HCT116 (cell line): ENCODE data around the gene INSIG2. TPM values are rescaled to one million over a fixed set of nuclear protein-coding genes. Genes with fewer than 3 reads are reported as not detected.

Source experiments
- ATAC-seq: fragments of 200-7000 bp; cut with Tn5 transposase; 2 replicates; pipeline ENCODE4 v1.9.1; 2020; ENCODE audit warnings: mild to moderate bottlenecking, moderate library complexity
- BruUV-seq: library from RNA; stranded (reverse); fragments of 400-500 nt; replicated peaks from 2 replicates; lab custom pipeline; 2021; lab: Mats Ljungman, UMichigan
- CTCF ChIA-PET: fragments of 300-600 bp; sonication (Branson Sonifier 250); formaldehyde crosslinking; loops from one replicate; lab custom pipeline; 2021; ENCODE audit warnings: antibody characterized with exemption; lab: Charles Lee
- POLR2A ChIA-PET: fragments of 300-600, 350-600 bp; sonication (Branson Sonifier 250); formaldehyde crosslinking; loops from one replicate; lab custom pipeline; 2021; ENCODE audit warnings: antibody characterized with exemption; lab: Charles Lee
- RAD21 ChIA-PET, 2 experiments: fragments of 300-600 bp; sonication (Branson Sonifier 250); formaldehyde crosslinking; loops; one replicate each; lab custom pipeline; 2023; ENCODE audit warnings: low total read pairs in 2 of 2; ENCODE audit not compliant: uncharacterized antibody in 2 of 2, unreplicated experiment in 2 of 2, low non-redundant PET in 1 of 2; lab: Charles Lee
- DNase-seq: peaks from one replicate; pipeline ENCODE4 v3.0.0-alpha.2; 2010; ENCODE audit warnings: low read depth, low spot score
- H2AFZ ChIP-seq: fragments of 200-600 bp; shearing (Covaris generic), sonication (generic); 2 replicates; pipeline ENCODE4 v1.6.1; 2017; ENCODE audit warnings: low read depth, mixed run types, mixed read lengths, antibody characterized with exemption, low read length; ENCODE audit not compliant: poor library complexity, severe bottlenecking
- H3K27ac ChIP-seq: 2 replicates; pipeline ENCODE4 v1.5.1; 2012; ENCODE audit warnings: low read depth, low read length
- H3K27me3 ChIP-seq: fragments of 200-600 bp; sonication (generic); 2 replicates; pipeline ENCODE4 v1.6.1; 2016; ENCODE audit warnings: mixed run types, low read length, mixed read lengths; ENCODE audit not compliant: insufficient read depth
- H3K36me3 ChIP-seq, 2 experiments: fragments of 200-500 bp in 1 of 2; fragments of 200-600 bp in 1 of 2; sonication (Bioruptor generic) in 1 of 2; sonication (generic) in 1 of 2; 2 replicates each; pipeline versions ENCODE4 v1.5.1 to v1.6.1; 2014 to 2016; ENCODE audit warnings: low read length in 2 of 2, inconsistent platforms in 1 of 2, mixed read lengths in 1 of 2, mixed run types in 1 of 2; ENCODE audit not compliant: insufficient read depth in 2 of 2, control insufficient read depth in 1 of 2
- H3K4me1 ChIP-seq, 2 experiments: fragments of 200-600 bp in 1 of 2; sonication (generic) in 1 of 2; 2 replicates each; pipeline versions ENCODE4 v1.5.1 to v1.6.1; 2012 to 2017; ENCODE audit warnings: low read length in 2 of 2, inconsistent platforms in 1 of 2, mild to moderate bottlenecking in 1 of 2, mixed read lengths in 1 of 2, mixed run types in 1 of 2, moderate library complexity in 1 of 2; ENCODE audit not compliant: insufficient read depth in 2 of 2, control insufficient read depth in 1 of 2
- H3K4me2 ChIP-seq: fragments of 200-600 bp; sonication (generic); 2 replicates; pipeline ENCODE4 v1.6.1; 2017; ENCODE audit warnings: mixed run types, low read length, mixed read lengths
- H3K4me3 ChIP-seq, 2 experiments: fragments of 200-600 bp in 1 of 2; sonication (generic) in 1 of 2; replicated peaks in 1 of 2; 2 replicates each; pipeline ENCODE4 v1.5.1; 2011 to 2016; ENCODE audit warnings: low read length in 2 of 2, control low read depth in 1 of 2, low read depth in 1 of 2, mild to moderate bottlenecking in 1 of 2, mixed read lengths in 1 of 2, mixed run types in 1 of 2
- H3K79me2 ChIP-seq: fragments of 200-600 bp; sonication (generic); 2 replicates; pipeline ENCODE4 v1.6.1; 2017; ENCODE audit warnings: mild to moderate bottlenecking, mixed run types, low read length, moderate library complexity, mixed read lengths; ENCODE audit not compliant: insufficient read depth
- H3K9ac ChIP-seq: fragments of 200-600 bp; sonication (generic); 2 replicates; pipeline ENCODE4 v1.6.1; 2016; ENCODE audit warnings: low read length, mixed read lengths
- H3K9me2 ChIP-seq: fragments of 200-600 bp; sonication (generic), shearing (Covaris generic); 2 replicates; pipeline ENCODE4 v1.6.1; 2017; ENCODE audit warnings: mixed run types, mild to moderate bottlenecking, moderate library complexity; ENCODE audit not compliant: insufficient read depth
- H3K9me3 ChIP-seq, 2 experiments: fragments of 200-500 bp in 1 of 2; fragments of 200-600 bp in 1 of 2; sonication (Bioruptor generic) in 1 of 2; sonication (generic) in 1 of 2; 2 replicates each; pipeline ENCODE4 v1.6.1; 2014 to 2017; ENCODE audit warnings: low read length in 2 of 2, mixed read lengths in 2 of 2, inconsistent platforms in 1 of 2, low read depth in 1 of 2, mild to moderate bottlenecking in 1 of 2, mixed run types in 1 of 2, moderate library complexity in 1 of 2; ENCODE audit not compliant: control insufficient read depth in 1 of 2, insufficient read depth in 1 of 2
- H4K20me1 ChIP-seq: fragments of 200-600 bp; sonication (generic), shearing (Covaris generic); 2 replicates; pipeline ENCODE4 v1.6.1; 2017; ENCODE audit warnings: mixed run types, mild to moderate bottlenecking, moderate library complexity; ENCODE audit not compliant: insufficient read depth
- CEBPB ChIP-seq: IDR thresholded peaks from 2 replicates; pipeline ENCODE4 v1.6.1; 2012; ENCODE audit warnings: low read depth
- CTCF ChIP-seq, 3 experiments: fragments of 200-600 bp in 1 of 3; sonication (generic) in 1 of 3; IDR thresholded peaks in 2 of 3; conservative IDR thresholded peaks in 1 of 3; 2 replicates each; pipeline ENCODE4 v1.5.1; 2012 to 2017; ENCODE audit warnings: low read depth in 2 of 3, low read length in 2 of 3, antibody characterized with exemption in 1 of 3, borderline replicate concordance in 1 of 3, control low read depth in 1 of 3, mild to moderate bottlenecking in 1 of 3, mixed read lengths in 1 of 3, mixed run types in 1 of 3, moderate library complexity in 1 of 3; ENCODE audit not compliant: insufficient read depth in 1 of 3
- EGR1 ChIP-seq: IDR thresholded peaks from 2 replicates; pipeline ENCODE4 v1.6.1; 2012; ENCODE audit warnings: low read depth
- ELF1 ChIP-seq: IDR thresholded peaks from 2 replicates; pipeline ENCODE4 v1.6.1; 2012; ENCODE audit warnings: low read depth, borderline replicate concordance
- EZH2 ChIP-seq: fragments of 200-600 bp; sonication (generic); IDR thresholded peaks from 2 replicates; pipeline ENCODE4 v1.6.1; 2017; ENCODE audit warnings: antibody characterized with exemption, mixed run types
- EZH2phosphoT487 ChIP-seq: fragments of 200-600 bp; IDR thresholded peaks from 2 replicates; pipeline ENCODE4 v1.6.1; 2018; ENCODE audit warnings: antibody characterized with exemption, borderline replicate concordance
- JUND ChIP-seq: IDR thresholded peaks from 2 replicates; pipeline ENCODE4 v1.6.1; 2012
- MAX ChIP-seq: IDR thresholded peaks from 2 replicates; pipeline ENCODE4 v1.6.1; 2012
- POLR2A ChIP-seq: IDR thresholded peaks from 2 replicates; pipeline ENCODE4 v1.7.0; 2011; ENCODE audit warnings: borderline replicate concordance; ENCODE audit not compliant: insufficient read depth, insufficient read length; ENCODE audit errors: extremely low read depth
- POLR2AphosphoS5 ChIP-seq: IDR thresholded peaks from 2 replicates; pipeline ENCODE4 v1.6.1; 2011; ENCODE audit warnings: mild to moderate bottlenecking, low read depth, low read length, moderate library complexity
- REST ChIP-seq: IDR thresholded peaks from 2 replicates; pipeline ENCODE4 v1.6.1; 2012; ENCODE audit warnings: low read depth
- SIN3A ChIP-seq: IDR thresholded peaks from 2 replicates; pipeline ENCODE4 v1.6.1; 2012; ENCODE audit warnings: low read depth
- SP1 ChIP-seq: IDR thresholded peaks from 2 replicates; pipeline ENCODE4 v1.6.1; 2012; ENCODE audit warnings: low read depth
- SRF ChIP-seq: IDR thresholded peaks from 2 replicates; pipeline ENCODE4 v1.6.1; 2012; ENCODE audit warnings: low read depth
- TCF7L2 ChIP-seq: IDR thresholded peaks from 2 replicates; pipeline ENCODE4 v1.7.0; 2011; ENCODE audit warnings: borderline replicate concordance, inconsistent platforms; ENCODE audit not compliant: insufficient read depth, insufficient read length; ENCODE audit errors: extremely low read depth
- YY1 ChIP-seq: IDR thresholded peaks from 2 replicates; pipeline ENCODE4 v1.6.1; 2011; ENCODE audit warnings: low read length, low read depth, moderate library complexity, mild to moderate bottlenecking; ENCODE audit not compliant: insufficient replicate concordance; ENCODE audit errors: extremely low read depth
- ZBTB33 ChIP-seq: IDR thresholded peaks from 2 replicates; pipeline ENCODE4 v1.6.1; 2011; ENCODE audit warnings: mild to moderate bottlenecking, low read length, moderate library complexity; ENCODE audit not compliant: insufficient replicate concordance; ENCODE audit errors: extremely low read depth
- ZFX ChIP-seq: fragments of 450-650 bp; IDR thresholded peaks from 2 replicates; pipeline ENCODE4 v1.6.1; 2017
- ZNF274 ChIP-seq: fragments of 200-500 bp; sonication (Bioruptor generic); IDR thresholded peaks from 2 replicates; pipeline ENCODE4 v1.6.1; 2014; ENCODE audit warnings: mild to moderate bottlenecking, low read depth, low read length, inconsistent platforms
- intact Hi-C: fragments of 100-400 bp; cut with micrococcal nuclease; formaldehyde crosslinking; loops from 2 replicates; pipeline ENCODE4 v1.10.0; 2022
- total RNA-seq: library from RNA; stranded (reverse); gene quantifications from one replicate; pipeline ENCODE4 v1.2.1, GENCODE V29; 2021; ENCODE audit not compliant: unreplicated experiment

Gene INSIG2
- total RNA-seq, 1 experiment from 2014 or later, result 21.8 TPM

- no peaks in the 10 kb centered on the region for H3K79me2 ChIP-seq
- H3K4me2 ChIP-seq, result peak overlapping the region; percentile 52
- DNase-seq, result no peak
- H3K9me3 ChIP-seq, result no peaks in the 10 kb centered on the region
- intact Hi-C loops, result loop anchor here (2.0 to 10.0 kb wide), 4 partner anchors 175 to 817 kb away; no protein-coding TSS in a partner anchor
- H3K9ac ChIP-seq, result no peak overlapping the region
- no peak overlapping the region for H3K4me3 ChIP-seq
- ChIA-PET RAD21 (interaction anchor here (0.9 to 1.9 kb wide), 4 partner anchors 122 to 808 kb away, joined by 3 to 9 read pairs (median 5); no protein-coding TSS in a partner anchor), CTCF (interaction anchor here (0.9 to 3.2 kb wide), 28 partner anchors 8 to 834 kb away, joined by 3 to 42 read pairs (median 6); no protein-coding TSS in a partner anchor), POLR2A (no interaction called here)
- no peak for ATAC-seq
- peaks cover 0 to 24% of the 10 kb centered on the region in 2 experiments; a peak in 2 of 4 replicates for H3K4me1 ChIP-seq
- no TSS peak for BruUV-seq
- no peaks in the 10 kb centered on the region for H4K20me1 ChIP-seq
- H3K27me3 ChIP-seq, result no peaks in the 10 kb centered on the region
- no peaks in the 10 kb centered on the region for H3K9me2 ChIP-seq
- H2AFZ ChIP-seq, result peak overlapping the region; percentile 98
- H3K36me3 ChIP-seq, result no peaks in the 10 kb centered on the region
- TF ChIP-seq EZH2, result no peak
- TF ChIP-seq ZBTB33, result no peak
- TF ChIP-seq REST, result no peak
- TF ChIP-seq ELF1, result no peak
- TF ChIP-seq JUND, result no peak
- TF ChIP-seq POLR2AphosphoS5, result no peak
- TF ChIP-seq EZH2phosphoT487, result no peak
- TF ChIP-seq ZNF274, result no peak
- no peak for TF ChIP-seq TCF7L2
- no peak for TF ChIP-seq POLR2A
- TF ChIP-seq SIN3A, result no peak
- no peak for TF ChIP-seq YY1
- TF ChIP-seq CEBPB, result no peak
- TF ChIP-seq SP1, result no peak
- TF ChIP-seq ZFX, result no peak
- no peak for TF ChIP-seq CTCF (IDR thresholded peaks at IDR 0.05 in 2 of 3, conservative IDR thresholded peaks at IDR 0.05 in 1 of 3; ENCODE audit: borderline replicate concordance in 1 of 3, insufficient read depth in 1 of 3, low read depth in 2 of 3, low read length in 2 of 3)
- no peak for TF ChIP-seq MAX
- no peak for TF ChIP-seq EGR1
- no peak for TF ChIP-seq SRF
- no peak overlapping the region for H3K27ac ChIP-seq
Observed at GRCh38 chr2:118047380-118047826, 40.9 kb upstream of the INSIG2 start.
